ENCODE measurements around the gene SHC2.
"Not testable (repeated sequence)": the region's sequence is repeated elsewhere in the genome, so short reads cannot be mapped to it uniquely, and the experiment has no call there.

DNA sequence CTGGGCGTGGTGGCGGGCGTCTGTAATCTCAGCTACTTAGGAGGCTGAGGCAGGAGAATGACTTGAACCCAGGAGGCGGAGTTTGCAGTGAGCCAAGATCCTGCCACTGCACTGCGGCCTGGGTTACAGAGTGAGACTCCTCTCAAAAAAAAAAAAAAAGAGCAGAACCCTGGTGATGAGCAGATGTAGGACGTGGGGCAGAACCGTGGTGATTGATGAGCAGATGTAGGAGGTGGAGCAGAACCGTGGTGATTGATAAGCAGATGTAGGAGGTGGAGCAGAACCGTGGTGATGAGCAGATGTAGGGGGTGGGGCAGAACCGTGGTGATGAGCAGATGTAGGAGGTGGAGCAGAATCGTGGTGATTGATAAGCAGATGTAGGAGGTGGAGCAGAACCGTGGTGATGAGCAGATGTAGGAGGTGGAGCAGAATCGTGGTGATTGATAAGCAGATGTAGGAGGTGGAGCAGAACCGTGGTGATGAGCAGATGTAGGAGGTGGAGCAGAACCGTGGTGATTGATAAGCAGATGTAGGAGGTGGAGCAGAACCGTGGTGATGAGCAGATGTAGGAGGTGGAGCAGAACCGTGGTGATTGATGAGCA, 80.1 kb downstream of the SHC2 start:
- TF ChIP-seq, protein P1, sequence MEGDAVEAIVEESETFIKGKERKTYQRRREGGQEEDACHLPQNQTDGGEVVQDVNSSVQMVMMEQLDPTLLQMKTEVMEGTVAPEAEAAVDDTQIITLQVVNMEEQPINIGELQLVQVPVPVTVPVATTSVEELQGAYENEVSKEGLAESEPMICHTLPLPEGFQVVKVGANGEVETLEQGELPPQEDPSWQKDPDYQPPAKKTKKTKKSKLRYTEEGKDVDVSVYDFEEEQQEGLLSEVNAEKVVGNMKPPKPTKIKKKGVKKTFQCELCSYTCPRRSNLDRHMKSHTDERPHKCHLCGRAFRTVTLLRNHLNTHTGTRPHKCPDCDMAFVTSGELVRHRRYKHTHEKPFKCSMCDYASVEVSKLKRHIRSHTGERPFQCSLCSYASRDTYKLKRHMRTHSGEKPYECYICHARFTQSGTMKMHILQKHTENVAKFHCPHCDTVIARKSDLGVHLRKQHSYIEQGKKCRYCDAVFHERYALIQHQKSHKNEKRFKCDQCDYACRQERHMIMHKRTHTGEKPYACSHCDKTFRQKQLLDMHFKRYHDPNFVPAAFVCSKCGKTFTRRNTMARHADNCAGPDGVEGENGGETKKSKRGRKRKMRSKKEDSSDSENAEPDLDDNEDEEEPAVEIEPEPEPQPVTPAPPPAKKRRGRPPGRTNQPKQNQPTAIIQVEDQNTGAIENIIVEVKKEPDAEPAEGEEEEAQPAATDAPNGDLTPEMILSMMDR (IDR thresholded peaks at IDR 0.05): not testable (repeated sequence)
- not testable (repeated sequence) for TF ChIP-seq POLR2A (IDR thresholded peaks at IDR 0.05)

Data from thyroid gland (tissue), 4 donors.